ENCODE measurements around the gene LPP. TPM values are rescaled to one million over a fixed set of nuclear protein-coding genes. Genes with fewer than 3 reads are reported as not detected.
"Not testable (repeated sequence)": the region's sequence is repeated elsewhere in the genome, so short reads cannot be mapped to it uniquely, and the experiment has no call there.

The LPP gene
- total RNA-seq, 1 donor from 2014 or later: 132 TPM

- H3K27me3 Mint-ChIP-seq (ENCODE audit: low read depth): no peaks in the 10 kb centered on the region
- H3K27ac Mint-ChIP-seq: no peak overlapping the region
- no peaks in the 10 kb centered on the region for H3K9me3 Mint-ChIP-seq
- TF ChIP-seq CTCF (IDR thresholded peaks at IDR 0.05; ENCODE audit: unreplicated experiment): no peak
- DNase-seq (ENCODE audit: low spot score in 2 of 2, unreplicated experiment in 2 of 2): no peak
- no peak overlapping the region for H3K4me3 Mint-ChIP-seq
- H3K4me1 Mint-ChIP-seq: no peaks in the 10 kb centered on the region
- H3K36me3 Mint-ChIP-seq: peaks cover 2% of the 10 kb centered on the region
Observed at GRCh38 chr3:188701485-188701969, 547.6 kb downstream of the LPP start.

GRCh38 chr3:188702028-188702427 is 548.1 kb downstream of the LPP start:
- H3K4me1 Mint-ChIP-seq; H3K27ac Mint-ChIP-seq; H3K27me3 Mint-ChIP-seq (ENCODE audit: low read depth); H3K4me3 Mint-ChIP-seq; H3K36me3 Mint-ChIP-seq; H3K9me3 Mint-ChIP-seq; DNase-seq (ENCODE audit: low spot score in 2 of 2, unreplicated experiment in 2 of 2): not testable (repeated sequence)

- no peak for DNase-seq (ENCODE audit: low spot score in 2 of 2, unreplicated experiment in 2 of 2)
- no peak for TF ChIP-seq CTCF (IDR thresholded peaks at IDR 0.05; ENCODE audit: unreplicated experiment)
- no peak overlapping the region for H3K4me3 Mint-ChIP-seq
- H3K4me1 Mint-ChIP-seq: no peaks in the 10 kb centered on the region
- peaks cover 13% of the 10 kb centered on the region for H3K36me3 Mint-ChIP-seq
- no peaks in the 10 kb centered on the region for H3K27me3 Mint-ChIP-seq (ENCODE audit: low read depth)
- H3K27ac Mint-ChIP-seq: no peak overlapping the region
- H3K9me3 Mint-ChIP-seq: no peaks in the 10 kb centered on the region
Observed at GRCh38 chr3:188706176-188706575, 552.2 kb downstream of the LPP start.

GRCh38 chr3:188706599-188706998 is 552.6 kb downstream of the LPP start:
- TF ChIP-seq CTCF (IDR thresholded peaks at IDR 0.05; ENCODE audit: unreplicated experiment): no peak
- Mint-ChIP-seq H3K36me3 (peaks cover 13% of the 10 kb centered on the region), H3K27me3 (ENCODE audit: low read depth) (no peaks in the 10 kb centered on the region), H3K4me3 (no peak overlapping the region), H3K27ac (no peak overlapping the region), H3K4me1 (peaks cover 3% of the 10 kb centered on the region), H3K9me3 (no peaks in the 10 kb centered on the region)
- no peak for DNase-seq (ENCODE audit: low spot score in 2 of 2, unreplicated experiment in 2 of 2)

- no peak for DNase-seq (ENCODE audit: low spot score in 2 of 2, unreplicated experiment in 2 of 2)
- Mint-ChIP-seq H3K27ac (no peak overlapping the region), H3K4me3 (no peak overlapping the region), H3K27me3 (ENCODE audit: low read depth) (no peaks in the 10 kb centered on the region), H3K9me3 (no peaks in the 10 kb centered on the region), H3K4me1 (peaks cover 11% of the 10 kb centered on the region), H3K36me3 (peaks cover 13% of the 10 kb centered on the region)
- no peak for TF ChIP-seq CTCF (IDR thresholded peaks at IDR 0.05; ENCODE audit: unreplicated experiment)
Observed at GRCh38 chr3:188707381-188708288, 553.7 kb downstream of the LPP start.

GRCh38 chr3:188711881-188712247 is 557.9 kb downstream of the LPP start:
- Mint-ChIP-seq H3K4me1 (peaks cover 12% of the 10 kb centered on the region), H3K9me3 (no peaks in the 10 kb centered on the region), H3K4me3 (no peak overlapping the region), H3K27me3 (ENCODE audit: low read depth) (no peaks in the 10 kb centered on the region), H3K27ac (no peak overlapping the region), H3K36me3 (peaks cover 11% of the 10 kb centered on the region)
- DNase-seq (ENCODE audit: low spot score in 2 of 2, unreplicated experiment in 2 of 2): no peak
- no peak for TF ChIP-seq CTCF (IDR thresholded peaks at IDR 0.05; ENCODE audit: unreplicated experiment)

Data from mesothelial cell of epicardium (in vitro differentiated cells).